Liver (tissue), 9 donors: ENCODE data around the gene TWF1. TPM values are rescaled to one million over a fixed set of nuclear protein-coding genes. Genes with fewer than 3 reads are reported as not detected.

Experiments
- DNase-seq: peaks from one replicate; pipeline ENCODE4 v3.0.0-alpha.2; 2017; ENCODE audit warnings: low spot score
- H3K27ac ChIP-seq, 2 donors: one replicate each; pipeline ENCODE4 v1.7.0; 2013; ENCODE audit warnings: inconsistent platforms in 2 of 2, low read length in 2 of 2, control low read depth in 1 of 2, low read depth in 1 of 2, mild to moderate bottlenecking in 1 of 2
- H3K27me3 ChIP-seq, 4 donors: one replicate each; pipeline versions ENCODE4 v1.6.1 to v1.7.0; 2013; ENCODE audit warnings: low read length in 3 of 4, inconsistent platforms in 1 of 4, mild to moderate bottlenecking in 1 of 4, moderate library complexity in 1 of 4; ENCODE audit not compliant: control insufficient read depth in 4 of 4, insufficient read depth in 4 of 4
- H3K36me3 ChIP-seq, 4 donors: one replicate each; pipeline versions ENCODE4 v1.6.1 to v1.7.0; 2013; ENCODE audit warnings: low read length in 3 of 4, mild to moderate bottlenecking in 3 of 4, low read depth in 1 of 4, moderate library complexity in 1 of 4; ENCODE audit not compliant: control insufficient read depth in 4 of 4, insufficient read depth in 3 of 4
- H3K4me1 ChIP-seq, 4 donors: one replicate each; pipeline versions ENCODE4 v1.6.1 to v1.7.0; 2013; ENCODE audit warnings: low read length in 3 of 4, mild to moderate bottlenecking in 3 of 4, moderate library complexity in 1 of 4; ENCODE audit not compliant: control insufficient read depth in 4 of 4, insufficient read depth in 4 of 4
- H3K4me3 ChIP-seq, 3 donors: one replicate each; pipeline versions ENCODE4 v1.6.1 to v1.7.0; 2013; ENCODE audit warnings: low read length in 3 of 3, control low read depth in 1 of 3, low read depth in 1 of 3, mild to moderate bottlenecking in 1 of 3
- H3K9ac ChIP-seq, 2 donors: one replicate each; pipeline ENCODE4 v1.7.0; 2013; ENCODE audit warnings: low read length in 2 of 2, mild to moderate bottlenecking in 2 of 2, moderate library complexity in 2 of 2, control low read depth in 1 of 2, low read depth in 1 of 2
- H3K9me3 ChIP-seq, 4 donors: one replicate each; pipeline versions ENCODE4 v1.6.1 to v1.7.0; 2013; ENCODE audit warnings: low read length in 3 of 4; ENCODE audit not compliant: control insufficient read depth in 4 of 4
- CTCF ChIP-seq: fragments of 150-350 bp; IDR thresholded peaks from 2 replicates; pipeline ENCODE4 v1.5.1; 2017; ENCODE audit warnings: improper control_type of control experiment, low read depth, low read length; ENCODE audit not compliant: missing input control
- EGR1 ChIP-seq, 2 donors: IDR thresholded peaks; 2 replicates each; pipeline ENCODE4 v1.6.1; 2016 to 2018; ENCODE audit warnings: antibody characterized with exemption in 2 of 2, low read depth in 2 of 2
- FOXA1 ChIP-seq: IDR thresholded peaks from 2 replicates; pipeline ENCODE4 v1.6.1; 2016; ENCODE audit warnings: antibody characterized with exemption
- FOXA2 ChIP-seq: IDR thresholded peaks from 2 replicates; pipeline ENCODE4 v1.6.1; 2016; ENCODE audit warnings: antibody characterized with exemption
- GABPA ChIP-seq, 2 donors: IDR thresholded peaks in 1 of 2; conservative IDR thresholded peaks in 1 of 2; 2 replicates each; pipeline ENCODE4 v1.6.1; 2016; ENCODE audit warnings: antibody characterized with exemption in 2 of 2, mild to moderate bottlenecking in 1 of 2, moderate library complexity in 1 of 2
- HNF4A ChIP-seq, 2 donors: conservative IDR thresholded peaks; 2 replicates each; pipeline ENCODE4 v1.6.1; 2016; ENCODE audit warnings: antibody characterized with exemption in 2 of 2, mild to moderate bottlenecking in 2 of 2
- HNF4G ChIP-seq: IDR thresholded peaks from 2 replicates; pipeline ENCODE4 v1.6.1; 2016; ENCODE audit warnings: antibody characterized with exemption
- JUND ChIP-seq, 2 donors: IDR thresholded peaks; 2 replicates each; pipeline ENCODE4 v1.6.1; 2016; ENCODE audit warnings: antibody characterized with exemption in 2 of 2
- MAX ChIP-seq: IDR thresholded peaks from 2 replicates; pipeline ENCODE4 v1.6.1; 2016; ENCODE audit warnings: antibody characterized with exemption
- NR2F2 ChIP-seq: IDR thresholded peaks from 2 replicates; pipeline ENCODE4 v1.6.1; 2016; ENCODE audit warnings: antibody characterized with exemption
- RAD21 ChIP-seq, 2 donors: IDR thresholded peaks; 2 replicates each; pipeline ENCODE4 v1.6.1; 2016; ENCODE audit warnings: antibody characterized with exemption in 2 of 2, mild to moderate bottlenecking in 2 of 2
- REST ChIP-seq: IDR thresholded peaks from 2 replicates; pipeline ENCODE4 v1.6.1; 2016; ENCODE audit warnings: antibody characterized with exemption, mild to moderate bottlenecking
- RXRA ChIP-seq, 2 donors: IDR thresholded peaks; 2 replicates each; pipeline ENCODE4 v1.6.1; 2017 to 2018; ENCODE audit warnings: antibody characterized with exemption in 2 of 2, mild to moderate bottlenecking in 1 of 2
- SP1 ChIP-seq: IDR thresholded peaks from 2 replicates; pipeline ENCODE4 v1.6.1; 2018; ENCODE audit warnings: antibody characterized with exemption, mild to moderate bottlenecking
- YY1 ChIP-seq: IDR thresholded peaks from 2 replicates; pipeline ENCODE4 v1.6.1; 2016; ENCODE audit warnings: antibody characterized with exemption, mild to moderate bottlenecking
- ZBTB33 ChIP-seq: IDR thresholded peaks from 2 replicates; pipeline ENCODE4 v1.6.1; 2016; ENCODE audit warnings: antibody characterized with exemption
- WGBS: extraction: QIAGEN DNeasy Blood & Tissue Kit; methylation state at CpG from one replicate; pipeline ENCODE4 v1.1.7; 2013; 5-methylcytosine and 5-hydroxymethylcytosine counted together
- polyA plus RNA-seq, 2 donors: library from polyadenylated mRNA; stranded (reverse) in 1 of 2; unstranded in 1 of 2; fragments of 200-250 nt in 1 of 2; fragments of >200 nt in 1 of 2; fragmentation: Nextera tagmentation in 1 of 2; extraction: Ambion mirVana in 1 of 2; gene quantifications; one replicate each; pipeline versions ENCODE4 v1.2.1 to v1.2.3, GENCODE V29; 2013 to 2015
- total RNA-seq, 2 donors: library from RNA; depleted of rRNA; stranded (reverse); fragments of >200 nt; gene quantifications; one replicate each; pipeline ENCODE4 v1.2.3, GENCODE V29; 2014
- donor health status: healthy.
- donor health status: healthy.
- donor health status: healthy.
- donor health status: healthy.
- donor health status: healthy.

The TWF1 gene
- total RNA-seq, result 10 to 100 TPM; 31.3 to 32.5 TPM
- polyA plus RNA-seq, result 10 to 100 TPM; 25.6 to 30.7 TPM

- Histone ChIP-seq H3K9ac (peak within 1 kb of the TSS; percentile 91 to 92), H3K27me3 (no peaks in the 10 kb centered on the region), H3K4me1 (peaks cover 0 to 16% (median 11%) of the 10 kb centered on the region in 4 donors), H3K9me3 (no peaks in the 10 kb centered on the region), H3K4me3 (peak within 1 kb of the TSS; percentile 82 to 98 (median 93)), H3K36me3 (peaks cover 0 to 3% (median 2%) of the 10 kb centered on the region in 4 donors), H3K27ac (peak within 1 kb of the TSS; percentile 98 to 99)
- peak; percentile 22 to 29 for TF ChIP-seq GABPA (IDR thresholded peaks at IDR 0.05 in 1 of 2, conservative IDR thresholded peaks at IDR 0.05 in 1 of 2)
- no peak for TF ChIP-seq JUND (IDR thresholded peaks at IDR 0.05)
- no peak for TF ChIP-seq EGR1 (IDR thresholded peaks at IDR 0.05; ENCODE audit: low read depth in 2 of 2)
- TF ChIP-seq SP1, result peak; percentile 18
- TF ChIP-seq HNF4G, result no peak
- peak; percentile 4 to 24 for TF ChIP-seq RAD21 (IDR thresholded peaks at IDR 0.05)
- TF ChIP-seq REST, result no peak
- TF ChIP-seq ZBTB33, result no peak
- TF ChIP-seq RXRA (IDR thresholded peaks at IDR 0.05), result peak in 1 of 2 donors; percentile 11
- TF ChIP-seq CTCF, result peak; percentile 25
- no peak for TF ChIP-seq HNF4A (conservative IDR thresholded peaks at IDR 0.05)
- TF ChIP-seq NR2F2, result no peak
- peak; percentile 91 for TF ChIP-seq YY1
- TF ChIP-seq FOXA1, result no peak
- TF ChIP-seq MAX, result no peak
- TF ChIP-seq FOXA2, result no peak
- peak; percentile 90 for DNase-seq
- under 1% methylated on average over 89 of the region's 89 CpGs for WGBS
Measured at GRCh38 chr12:43805860-43806736, at the start of gene TWF1. TWF1 (minus strand) TSS chr12:43806317; CDS start chr12:43806245, 72 bp downstream.
